Peyer's patch (tissue), 4 donors: ENCODE data around the gene KIN. TPM values are rescaled to one million over a fixed set of nuclear protein-coding genes. Genes with fewer than 3 reads are reported as not detected.
"Not testable (repeated sequence)": the region's sequence is repeated elsewhere in the genome, so short reads cannot be mapped to it uniquely, and the experiment has no call there.

Experiments used
- DNase-seq, 3 donors: peaks; one replicate each; pipeline ENCODE4 v3.0.0-alpha.2; 2017 to 2019
- H3K27ac ChIP-seq, 4 donors: fragments of 200-600 bp; sonication (generic); one replicate each; pipeline ENCODE4 v1.5.1; 2016 to 2019
- H3K27me3 ChIP-seq, 2 donors: fragments of 200-600 bp; sonication (generic); one replicate each; pipeline ENCODE4 v1.5.1; 2019
- H3K36me3 ChIP-seq, 3 donors: fragments of 200-600 bp; sonication (generic); one replicate each; pipeline ENCODE4 v1.5.1; 2016 to 2019
- H3K4me1 ChIP-seq, 4 donors: fragments of 200-600 bp; sonication (generic); one replicate each; pipeline ENCODE4 v1.5.1; 2016 to 2019
- H3K4me3 ChIP-seq, 4 donors: fragments of 200-600 bp; sonication (generic); 1 replicate in 3 of 4; 2 replicates in 1 of 4; pipeline ENCODE4 v1.5.1; 2016 to 2019; ENCODE audit warnings: mild to moderate bottlenecking in 1 of 4
- H3K9me3 ChIP-seq, 4 donors: fragments of 200-600 bp; sonication (generic); one replicate each; pipeline ENCODE4 v1.5.1; 2016 to 2019; ENCODE audit warnings: mild to moderate bottlenecking in 1 of 4
- CTCF ChIP-seq, 6 experiments: fragments of 450-650 bp in 4 of 6; fragments of 200-600 bp in 2 of 6; sonication (generic) in 1 of 6; IDR thresholded peaks; one replicate each; pipeline ENCODE4 v1.5.1; 2017 to 2019; ENCODE audit warnings: antibody characterized with exemption in 6 of 6, mild to moderate bottlenecking in 3 of 6, moderate library complexity in 1 of 6
- POLR2A ChIP-seq, 2 donors: fragments of 450-650 bp; IDR thresholded peaks; one replicate each; pipeline ENCODE4 v1.5.1; 2017; ENCODE audit warnings: antibody characterized with exemption in 2 of 2, mild to moderate bottlenecking in 2 of 2, moderate library complexity in 2 of 2
- total RNA-seq, 4 donors: library from RNA; depleted of rRNA; stranded (reverse); fragments of >200 nt; gene quantifications; one replicate each; pipeline ENCODE4 v1.1.0, GENCODE V29; 2016

The KIN gene
- total RNA-seq, 4 donors from 2014 or later = 8.9 to 25.6 (median 11.8) TPM

GRCh38 chr10:7817984-7818294, 30.1 kb upstream of the KIN start:
- Histone ChIP-seq H3K4me3 (peak overlapping the region; percentile 85 to 99 (median 93)), H3K36me3 (no peaks in the 10 kb centered on the region), H3K27me3 (no peaks in the 10 kb centered on the region), H3K27ac (peak overlapping the region in 3 of 4 donors; percentile 63 to 76 (median 64)), H3K4me1 (peaks cover 0 to 10% (median 4%) of the 10 kb centered on the region in 4 donors), H3K9me3 (no peaks in the 10 kb centered on the region)
- no peak for DNase-seq
- TF ChIP-seq CTCF (IDR thresholded peaks at IDR 0.05) (no peak), POLR2A (IDR thresholded peaks at IDR 0.05) (peak in 1 of 2 donors; percentile 56)

- Histone ChIP-seq H3K4me1 (peaks cover 0 to 10% (median 4%) of the 10 kb centered on the region in 4 donors), H3K9me3 (no peaks in the 10 kb centered on the region), H3K27ac (no peak overlapping the region), H3K36me3 (no peaks in the 10 kb centered on the region), H3K27me3 (no peaks in the 10 kb centered on the region), H3K4me3 (peak overlapping the region; percentile 85 to 99 (median 93))
- DNase-seq = no peak
- no peak for TF ChIP-seq POLR2A (IDR thresholded peaks at IDR 0.05)
- TF ChIP-seq CTCF (IDR thresholded peaks at IDR 0.05) = no peak
Observed at GRCh38 chr10:7817576-7817975, 29.8 kb upstream of the KIN start.

- Histone ChIP-seq H3K9me3 (no peaks in the 10 kb centered on the region), H3K36me3 (peaks cover 0 to 5% (median 0%) of the 10 kb centered on the region in 3 donors), H3K4me1 (peaks cover 0 to 3% (median 0%) of the 10 kb centered on the region in 4 donors), H3K27me3 (no peaks in the 10 kb centered on the region), H3K4me3 (no peak overlapping the region), H3K27ac (no peak overlapping the region)
- no peak for DNase-seq
- no peak for TF ChIP-seq POLR2A (IDR thresholded peaks at IDR 0.05)
- TF ChIP-seq CTCF (IDR thresholded peaks at IDR 0.05) = no peak
Observed at GRCh38 chr10:7813481-7813880, 25.7 kb upstream of the KIN start.

- not testable (repeated sequence) for H3K4me3 ChIP-seq, H3K27me3 ChIP-seq, DNase-seq
Observed at GRCh38 chr10:7811743-7812142, 23.9 kb upstream of the KIN start.

GRCh38 chr10:7811000-7811399, 23.2 kb upstream of the KIN start:
- H3K9me3 ChIP-seq = no peaks in the 10 kb centered on the region
- no peak overlapping the region for H3K4me3 ChIP-seq
- H3K36me3 ChIP-seq = peaks cover 0 to 28% (median 0%) of the 10 kb centered on the region in 3 donors
- H3K27ac ChIP-seq = no peak overlapping the region
- H3K4me1 ChIP-seq = no peaks in the 10 kb centered on the region
- H3K27me3 ChIP-seq = no peaks in the 10 kb centered on the region
- TF ChIP-seq CTCF (IDR thresholded peaks at IDR 0.05) = no peak
- no peak for TF ChIP-seq POLR2A (IDR thresholded peaks at IDR 0.05)
- DNase-seq = no peak

More at GRCh38 chr10:7811743-7812142, 23.9 kb upstream of the KIN start:
- H3K9me3 ChIP-seq, H3K27ac ChIP-seq, H3K4me1 ChIP-seq: not testable (repeated sequence)
- peaks cover 0 to 23% (median 0%) of the 10 kb centered on the region in 3 donors for H3K36me3 ChIP-seq

GRCh38 chr10:7810443-7810842, 22.6 kb upstream of the KIN start:
- no peak for DNase-seq
- Histone ChIP-seq H3K4me3 (no peak overlapping the region), H3K4me1 (no peaks in the 10 kb centered on the region), H3K27me3 (no peaks in the 10 kb centered on the region), H3K27ac (no peak overlapping the region), H3K36me3 (peaks cover 0 to 33% (median 0%) of the 10 kb centered on the region in 3 donors), H3K9me3 (no peaks in the 10 kb centered on the region)
- no peak for TF ChIP-seq POLR2A (IDR thresholded peaks at IDR 0.05)
- no peak for TF ChIP-seq CTCF (IDR thresholded peaks at IDR 0.05)
